Liver (tissue), 3 donors: ENCODE results near the gene NPIPB4.
"Not testable (repeated sequence)": the region's sequence is repeated elsewhere in the genome, so short reads cannot be mapped to it uniquely, and the experiment has no call there.

ENCODE experiments used
- CTCF ChIP-seq: fragments of 150-350 bp; IDR thresholded peaks from 2 replicates; pipeline ENCODE4 v1.5.1; 2017; ENCODE audit warnings: improper control_type of control experiment, low read depth, low read length; ENCODE audit not compliant: missing input control
- JUND ChIP-seq, 2 donors: IDR thresholded peaks; 2 replicates each; pipeline ENCODE4 v1.6.1; 2016; ENCODE audit warnings: antibody characterized with exemption in 2 of 2
- TAF1 ChIP-seq: conservative IDR thresholded peaks from 2 replicates; pipeline ENCODE4 v1.6.1; 2016; ENCODE audit warnings: antibody characterized with exemption, mild to moderate bottlenecking
- TF ChIP-seq, protein P1 (sequence below): IDR thresholded peaks from 2 replicates; pipeline ENCODE4 v1.6.1; 2016; ENCODE audit warnings: antibody characterized with exemption
- donor health status: healthy.
- donor health status: healthy.

- not testable (repeated sequence) for TF ChIP-seq CTCF; TAF1; JUND (IDR thresholded peaks at IDR 0.05)
- TF ChIP-seq, protein P1, sequence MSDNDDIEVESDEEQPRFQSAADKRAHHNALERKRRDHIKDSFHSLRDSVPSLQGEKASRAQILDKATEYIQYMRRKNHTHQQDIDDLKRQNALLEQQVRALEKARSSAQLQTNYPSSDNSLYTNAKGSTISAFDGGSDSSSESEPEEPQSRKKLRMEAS = not testable (repeated sequence)
Observed at GRCh38 chr16:21834211-21834610, 23.3 kb downstream of the NPIPB4 start.
